Activated CD4-positive, alpha-beta T cell treated with anti-CD3 and anti-CD28 coated beads, Interleukin-2, amount 10 ng/mL, durations not matched to agents 7 days and 5 days (primary cell): Measurements from ENCODE around the gene EFNA3. TPM values are rescaled to one million over a fixed set of nuclear protein-coding genes. Genes with fewer than 3 reads are reported as not detected.

Source experiments
- CTCF ChIA-PET: fragments of 350-600 bp; sonication (Branson Sonifier 250); formaldehyde crosslinking; loops from one replicate; lab custom pipeline; 2021; ENCODE audit warnings: antibody characterized with exemption; lab: Charles Lee
- POLR2A ChIA-PET: fragments of 350-600 bp; sonication (Branson Sonifier 250); formaldehyde crosslinking; loops from one replicate; lab custom pipeline; 2021; ENCODE audit warnings: antibody characterized with exemption; lab: Charles Lee
- DNase-seq: peaks from one replicate; pipeline ENCODE4 v3.0.0-alpha.2; 2020
- H3K27ac Mint-ChIP-seq: one replicate; pipeline ENCODE4 v1.8.0; 2021; ENCODE audit warnings: mild to moderate bottlenecking, moderate library complexity, mixed read lengths
- H3K27me3 Mint-ChIP-seq: one replicate; pipeline ENCODE4 v1.8.0; 2021; ENCODE audit warnings: mixed read lengths
- H3K36me3 Mint-ChIP-seq: one replicate; pipeline ENCODE4 v1.8.0; 2021; ENCODE audit warnings: low read depth, mixed read lengths
- H3K4me1 Mint-ChIP-seq: one replicate; pipeline ENCODE4 v1.8.0; 2021; ENCODE audit warnings: mixed read lengths
- H3K4me3 Mint-ChIP-seq: one replicate; pipeline ENCODE4 v1.8.0; 2021; ENCODE audit warnings: mild to moderate bottlenecking, moderate library complexity, mixed read lengths
- H3K9me3 Mint-ChIP-seq: one replicate; pipeline ENCODE4 v1.8.0; 2021; ENCODE audit warnings: mixed read lengths
- total RNA-seq, 2 experiments: library from RNA; stranded (reverse); gene quantifications; one replicate each; pipeline ENCODE4 v1.2.3, GENCODE V29; 2021

Gene EFNA3
- total RNA-seq, 2 experiments from 2014 or later, result 2.3 to 2.7 TPM

DNA sequence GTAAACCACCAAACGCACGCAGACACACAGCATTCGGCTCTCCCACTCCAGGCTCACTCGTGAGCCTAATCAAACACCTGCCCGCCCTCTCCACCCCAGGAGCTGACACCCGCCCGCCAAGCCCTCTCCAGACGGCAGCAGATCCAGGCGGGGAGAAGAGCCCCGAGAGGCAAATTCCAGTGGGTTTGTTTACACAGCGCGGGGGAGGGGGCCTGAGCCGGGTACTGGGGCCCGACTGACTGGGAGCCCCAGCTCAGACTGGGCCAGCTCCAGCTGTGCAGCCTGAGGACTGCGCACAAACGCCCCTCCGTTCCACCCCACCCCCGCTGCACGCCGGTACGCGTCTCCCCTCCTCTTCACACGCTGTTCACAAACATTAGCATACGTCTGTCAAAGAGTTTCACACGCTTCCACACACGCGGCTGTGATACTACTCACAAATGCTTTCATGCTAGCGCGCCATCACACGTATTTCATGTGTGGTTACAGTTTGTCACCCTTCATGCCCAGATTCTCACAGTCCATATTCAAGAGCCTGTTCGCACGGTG is 48.0 kb downstream of the EFNA3 start:
- Mint-ChIP-seq H3K27me3 (peaks cover 52% of the 10 kb centered on the region), H3K9me3 (no peaks in the 10 kb centered on the region), H3K36me3 (no peaks in the 10 kb centered on the region), H3K4me1 (peaks cover 36% of the 10 kb centered on the region), H3K4me3 (peak overlapping the region; percentile 67), H3K27ac (no peak overlapping the region)
- POLR2A ChIA-PET, result no interaction called here
- CTCF ChIA-PET, result interaction anchor here (1.1 kb wide), 2 partner anchors 11 to 41 kb away, joined by 3 read pairs; no protein-coding TSS in a partner anchor
- peak; percentile 44 for DNase-seq

DNA sequence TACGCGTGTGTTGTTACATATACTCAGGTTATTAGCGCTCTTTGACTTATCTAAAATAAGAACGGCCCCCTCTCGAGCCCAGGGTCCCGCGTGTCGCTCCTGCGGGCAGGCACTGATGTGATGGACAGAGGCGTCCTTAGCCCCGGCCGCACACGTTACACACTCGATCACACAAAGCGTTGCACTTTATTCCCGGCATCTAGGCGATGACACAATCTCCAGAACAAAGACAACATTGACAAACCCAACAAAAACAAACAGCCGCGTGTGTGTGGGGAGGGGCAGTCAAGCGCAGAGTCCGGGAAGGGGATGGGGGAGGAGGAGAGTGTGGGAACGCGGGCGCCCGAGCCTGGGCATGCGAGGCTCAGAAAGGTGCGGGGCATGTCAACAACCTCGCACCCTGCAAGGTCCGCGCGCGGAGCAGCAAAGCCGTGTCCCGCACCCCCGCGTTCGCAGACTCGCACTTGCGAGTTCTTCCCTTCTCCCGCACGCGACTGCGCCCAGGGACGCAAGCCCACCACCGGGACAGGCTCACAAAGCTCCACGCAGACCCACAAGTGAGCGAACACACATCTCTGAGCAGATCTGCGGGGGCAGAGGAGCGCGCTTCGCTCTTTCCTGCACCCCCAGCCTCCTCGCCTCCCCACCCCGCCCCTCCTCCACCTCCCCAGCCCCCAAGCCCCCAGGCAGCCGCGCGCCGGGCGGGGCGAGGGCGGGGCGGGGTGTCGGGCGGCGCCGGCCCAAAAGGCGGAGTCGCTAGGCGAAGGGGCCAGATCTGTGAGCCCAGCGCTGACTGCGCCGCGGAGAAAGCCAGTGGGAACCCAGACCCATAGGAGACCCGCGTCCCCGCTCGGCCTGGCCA is 48.7 kb downstream of the EFNA3 start, which contains the start of gene EFNA1:
TSS of gene EFNA1 (plus strand) at position 772 of the 862 bp plus-strand sequence. CDS start 102 bp downstream, outside the sequence.
- Mint-ChIP-seq H3K27ac (peak within 1 kb of the TSS; percentile 77), H3K4me3 (peak within 1 kb of the TSS; percentile 67), H3K4me1 (peaks cover 39% of the 10 kb centered on the region), H3K36me3 (no peaks in the 10 kb centered on the region), H3K9me3 (no peaks in the 10 kb centered on the region), H3K27me3 (peaks cover 50% of the 10 kb centered on the region)
- ChIA-PET CTCF (interaction anchor here (0.9 to 1.1 kb wide), 3 partner anchors 9 to 46 kb away, joined by 3 read pairs; partner anchors contain the start of gene KRTCAP2), POLR2A (no interaction called here)
- DNase-seq, result peak; percentile 29

DNA sequence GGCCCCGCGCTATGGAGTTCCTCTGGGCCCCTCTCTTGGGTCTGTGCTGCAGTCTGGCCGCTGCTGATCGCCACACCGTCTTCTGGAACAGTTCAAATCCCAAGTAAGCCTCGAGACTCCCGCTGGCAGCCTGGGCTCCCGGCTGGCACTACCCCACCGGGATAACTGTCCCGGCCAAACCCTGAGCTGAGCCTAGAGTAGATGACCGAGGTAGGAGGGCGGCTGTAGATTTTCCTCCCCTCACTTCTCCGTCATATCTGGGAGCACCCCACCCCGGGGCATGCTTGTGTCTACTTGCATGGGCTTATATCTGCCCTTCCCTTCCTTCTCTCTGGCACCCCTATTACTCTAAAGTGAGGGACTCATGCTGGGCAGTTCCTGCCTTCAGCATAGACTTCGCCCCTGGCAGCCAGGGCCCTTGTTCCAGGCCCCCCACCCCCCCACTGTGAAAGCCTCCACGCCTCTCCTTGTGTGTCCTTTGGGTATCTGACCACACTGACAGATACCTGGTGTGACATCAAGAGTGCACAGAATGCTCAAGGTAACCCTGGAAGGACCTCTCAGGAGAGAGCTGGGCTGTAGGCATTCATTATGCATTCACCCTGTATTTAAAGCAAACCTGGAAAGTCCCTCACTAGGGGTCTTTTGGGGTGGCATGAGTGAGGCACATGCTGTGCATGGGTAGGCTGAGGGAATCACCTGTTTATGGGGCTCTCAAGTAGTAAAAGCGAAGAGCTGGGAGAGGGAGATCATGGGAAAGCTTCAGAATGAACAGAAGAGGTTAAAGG is 49.5 kb downstream of the EFNA3 start:
- Mint-ChIP-seq H3K4me3 (peak overlapping the region; percentile 60), H3K36me3 (no peaks in the 10 kb centered on the region), H3K27ac (no peak overlapping the region), H3K27me3 (peaks cover 46% of the 10 kb centered on the region), H3K9me3 (no peaks in the 10 kb centered on the region), H3K4me1 (peaks cover 40% of the 10 kb centered on the region)
- ChIA-PET POLR2A (no interaction called here), CTCF (interaction anchor here (0.6 to 2.4 kb wide), 5 partner anchors 8 to 357 kb away, joined by 3 to 10 read pairs (median 3); partner anchors contain the start of genes KRTCAP2 and TRIM46)
- DNase-seq, result no peak

DNA sequence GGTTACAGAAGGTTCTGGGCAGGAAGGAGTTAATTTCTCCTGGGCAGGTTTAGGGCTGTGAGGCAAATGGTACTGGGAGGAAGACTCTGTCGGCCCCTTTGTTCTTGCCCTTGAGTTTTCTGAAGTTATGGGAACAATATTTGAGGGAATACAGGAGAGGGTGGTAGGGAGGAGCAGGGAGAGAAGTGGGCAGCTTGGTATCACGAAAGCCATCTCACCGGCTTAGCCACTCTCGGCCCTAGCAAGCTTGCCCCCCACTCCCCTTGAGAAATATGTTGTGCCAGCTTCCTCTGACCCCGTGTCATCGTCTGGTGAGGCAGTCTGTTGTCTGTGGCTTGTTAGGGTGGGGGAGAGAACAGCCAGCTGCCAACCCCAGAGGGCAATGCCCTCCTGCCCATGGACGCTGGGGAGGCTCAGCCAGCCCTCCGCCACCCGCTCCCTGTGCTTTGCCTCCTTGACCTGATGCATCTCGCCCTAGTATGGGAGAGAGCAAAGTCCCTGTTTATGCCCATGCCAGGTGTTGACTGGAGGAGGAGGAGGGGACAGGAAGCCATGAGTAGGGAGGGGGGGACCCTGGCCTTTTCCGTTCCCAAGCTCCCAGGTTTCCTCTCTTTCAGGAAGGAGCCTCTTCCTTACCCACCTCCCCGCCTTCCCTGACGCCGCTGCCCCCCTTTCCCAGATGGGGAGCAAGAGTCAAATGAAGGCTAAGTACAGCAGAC is 50.3 kb downstream of the EFNA3 start:
- Mint-ChIP-seq H3K4me3 (peak overlapping the region; percentile 60), H3K27me3 (peaks cover 42% of the 10 kb centered on the region), H3K4me1 (peaks cover 42% of the 10 kb centered on the region), H3K9me3 (no peaks in the 10 kb centered on the region), H3K36me3 (no peaks in the 10 kb centered on the region), H3K27ac (peak overlapping the region; percentile 16)
- no peak for DNase-seq
- ChIA-PET POLR2A (no interaction called here), CTCF (interaction anchor here (0.6 to 4.0 kb wide), 6 partner anchors 11 to 356 kb away, joined by 3 to 19 read pairs (median 4); partner anchors contain the start of genes KRTCAP2 and TRIM46)

DNA sequence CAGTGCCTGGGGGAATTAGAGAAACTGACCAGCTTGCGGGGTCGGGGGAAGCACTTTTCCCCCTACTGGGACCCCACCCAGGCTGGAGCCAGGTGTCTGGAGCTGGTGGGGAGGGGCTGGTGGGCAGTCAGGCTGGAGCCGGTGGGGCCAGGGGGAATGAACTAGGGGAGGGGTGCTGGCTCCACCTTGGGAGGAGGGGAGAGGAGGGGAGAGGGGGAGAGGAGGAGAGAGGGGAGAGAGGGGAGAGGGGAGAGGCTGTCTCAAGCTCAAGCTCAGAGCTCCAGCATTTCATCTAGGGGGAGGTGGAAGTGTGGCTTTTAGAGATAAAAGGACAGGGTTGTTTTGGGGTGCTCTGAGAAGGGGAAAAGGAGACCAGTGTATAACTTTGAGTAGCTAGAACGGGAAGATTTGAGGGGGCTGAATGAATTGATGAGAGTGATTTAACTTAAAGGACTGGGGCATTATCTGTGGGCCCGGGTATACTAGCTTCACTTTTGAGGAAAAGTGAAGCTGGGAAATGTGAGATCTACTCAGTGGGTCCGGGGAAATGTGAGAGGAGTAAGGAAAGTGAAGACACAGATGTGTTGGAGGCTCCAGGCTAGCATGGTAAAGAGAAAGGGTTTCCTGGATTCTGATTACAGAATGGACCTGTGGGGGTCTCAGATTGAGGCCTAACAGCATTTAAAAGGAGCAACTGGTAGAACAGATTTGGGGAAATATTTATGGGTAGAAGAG is 51.8 kb downstream of the EFNA3 start:
- CTCF ChIA-PET, result interaction anchor here (0.6 to 4.0 kb wide), 7 partner anchors 12 to 374 kb away, joined by 3 to 19 read pairs (median 6); partner anchors contain the start of genes KRTCAP2 and TRIM46
- H3K27me3 Mint-ChIP-seq, result peaks cover 29% of the 10 kb centered on the region
- POLR2A ChIA-PET, result interaction anchor here (0.5 kb wide), 1 partner anchor 88 kb away, joined by 3 read pairs; no protein-coding TSS in a partner anchor
- DNase-seq, result no peak
- no peak overlapping the region for H3K4me3 Mint-ChIP-seq
- no peaks in the 10 kb centered on the region for H3K36me3 Mint-ChIP-seq
- no peaks in the 10 kb centered on the region for H3K9me3 Mint-ChIP-seq
- H3K27ac Mint-ChIP-seq, result no peak overlapping the region
- H3K4me1 Mint-ChIP-seq, result peaks cover 49% of the 10 kb centered on the region

DNA sequence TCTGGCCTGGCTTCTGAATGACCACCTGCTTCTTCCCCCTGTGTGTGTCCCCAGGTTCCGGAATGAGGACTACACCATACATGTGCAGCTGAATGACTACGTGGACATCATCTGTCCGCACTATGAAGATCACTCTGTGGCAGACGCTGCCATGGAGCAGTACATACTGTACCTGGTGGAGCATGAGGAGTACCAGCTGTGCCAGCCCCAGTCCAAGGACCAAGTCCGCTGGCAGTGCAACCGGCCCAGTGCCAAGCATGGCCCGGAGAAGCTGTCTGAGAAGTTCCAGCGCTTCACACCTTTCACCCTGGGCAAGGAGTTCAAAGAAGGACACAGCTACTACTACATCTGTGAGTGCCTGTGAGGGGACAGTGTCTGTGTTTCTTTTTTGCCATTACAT is 52.6 kb downstream of the EFNA3 start:
- ChIA-PET CTCF (interaction anchor here (0.8 to 4.0 kb wide), 8 partner anchors 8 to 46 kb away, joined by 3 to 19 read pairs (median 4); partner anchors contain the start of genes DPM3, KRTCAP2 and TRIM46), POLR2A (interaction anchor here (0.5 kb wide), 1 partner anchor 89 kb away, joined by 3 read pairs; no protein-coding TSS in a partner anchor)
- H3K27ac Mint-ChIP-seq, result peak overlapping the region; percentile 25
- H3K4me3 Mint-ChIP-seq, result no peak overlapping the region
- no peaks in the 10 kb centered on the region for H3K9me3 Mint-ChIP-seq
- peaks cover 25% of the 10 kb centered on the region for H3K27me3 Mint-ChIP-seq
- DNase-seq, result no peak
- H3K4me1 Mint-ChIP-seq, result peaks cover 48% of the 10 kb centered on the region
- H3K36me3 Mint-ChIP-seq, result peaks cover 2% of the 10 kb centered on the region

DNA sequence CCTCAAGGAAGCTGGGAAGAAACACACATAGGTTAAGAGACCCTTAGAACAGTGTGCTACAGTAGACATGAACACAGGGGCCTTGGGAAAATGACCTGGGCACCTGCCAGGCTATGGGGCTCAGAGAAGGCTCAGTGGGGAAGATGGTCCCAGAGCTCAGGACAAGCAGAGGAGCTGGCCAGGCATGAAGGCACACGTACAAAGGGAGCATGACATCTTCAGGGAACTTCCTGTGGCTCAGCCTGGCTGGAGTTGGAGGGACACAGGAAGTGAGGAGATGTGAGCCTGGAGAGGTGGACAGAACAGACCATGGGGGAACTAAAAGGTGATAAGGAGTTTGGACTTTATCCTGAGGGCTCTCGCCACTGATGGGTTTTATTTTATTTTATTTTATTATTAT is 53.2 kb downstream of the EFNA3 start:
- Mint-ChIP-seq H3K4me3 (no peak overlapping the region), H3K4me1 (peaks cover 48% of the 10 kb centered on the region), H3K36me3 (peaks cover 3% of the 10 kb centered on the region), H3K27me3 (peaks cover 21% of the 10 kb centered on the region), H3K9me3 (no peaks in the 10 kb centered on the region), H3K27ac (peak overlapping the region; percentile 25)
- no peak for DNase-seq
- ChIA-PET POLR2A (no interaction called here), CTCF (interaction anchor here (0.8 to 4.0 kb wide), 7 partner anchors 8 to 47 kb away, joined by 3 to 19 read pairs (median 6); partner anchors contain the start of genes DPM3, KRTCAP2 and TRIM46)

DNA sequence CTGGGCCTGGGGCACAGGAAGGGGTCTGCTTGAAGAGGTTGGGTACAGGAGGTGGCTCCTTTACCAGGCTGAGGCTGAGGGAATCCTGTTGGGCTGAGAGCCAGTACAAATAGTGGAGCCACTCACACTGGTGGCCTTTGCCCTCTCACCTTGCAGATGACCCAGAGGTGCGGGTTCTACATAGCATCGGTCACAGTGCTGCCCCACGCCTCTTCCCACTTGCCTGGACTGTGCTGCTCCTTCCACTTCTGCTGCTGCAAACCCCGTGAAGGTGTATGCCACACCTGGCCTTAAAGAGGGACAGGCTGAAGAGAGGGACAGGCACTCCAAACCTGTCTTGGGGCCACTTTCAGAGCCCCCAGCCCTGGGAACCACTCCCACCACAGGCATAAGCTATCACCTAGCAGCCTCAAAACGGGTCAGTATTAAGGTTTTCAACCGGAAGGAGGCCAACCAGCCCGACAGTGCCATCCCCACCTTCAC is 55.2 kb downstream of the EFNA3 start:
- POLR2A ChIA-PET, result no interaction called here
- DNase-seq, result no peak
- Mint-ChIP-seq H3K4me3 (peak overlapping the region; percentile 15), H3K9me3 (no peaks in the 10 kb centered on the region), H3K36me3 (peaks cover 16% of the 10 kb centered on the region), H3K27ac (no peak overlapping the region), H3K4me1 (peaks cover 51% of the 10 kb centered on the region), H3K27me3 (peaks cover 3% of the 10 kb centered on the region)
- CTCF ChIA-PET, result interaction anchor here (1.0 to 1.8 kb wide), 2 partner anchors 34 to 49 kb away, joined by 3 to 5 read pairs; no protein-coding TSS in a partner anchor

DNA sequence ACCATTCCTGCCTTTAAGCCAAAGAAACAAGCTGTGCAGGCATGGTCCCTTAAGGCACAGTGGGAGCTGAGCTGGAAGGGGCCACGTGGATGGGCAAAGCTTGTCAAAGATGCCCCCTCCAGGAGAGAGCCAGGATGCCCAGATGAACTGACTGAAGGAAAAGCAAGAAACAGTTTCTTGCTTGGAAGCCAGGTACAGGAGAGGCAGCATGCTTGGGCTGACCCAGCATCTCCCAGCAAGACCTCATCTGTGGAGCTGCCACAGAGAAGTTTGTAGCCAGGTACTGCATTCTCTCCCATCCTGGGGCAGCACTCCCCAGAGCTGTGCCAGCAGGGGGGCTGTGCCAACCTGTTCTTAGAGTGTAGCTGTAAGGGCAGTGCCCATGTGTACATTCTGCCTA is 55.7 kb downstream of the EFNA3 start:
- Mint-ChIP-seq H3K27ac (peak overlapping the region; percentile 98), H3K36me3 (peaks cover 19% of the 10 kb centered on the region)

DNA sequence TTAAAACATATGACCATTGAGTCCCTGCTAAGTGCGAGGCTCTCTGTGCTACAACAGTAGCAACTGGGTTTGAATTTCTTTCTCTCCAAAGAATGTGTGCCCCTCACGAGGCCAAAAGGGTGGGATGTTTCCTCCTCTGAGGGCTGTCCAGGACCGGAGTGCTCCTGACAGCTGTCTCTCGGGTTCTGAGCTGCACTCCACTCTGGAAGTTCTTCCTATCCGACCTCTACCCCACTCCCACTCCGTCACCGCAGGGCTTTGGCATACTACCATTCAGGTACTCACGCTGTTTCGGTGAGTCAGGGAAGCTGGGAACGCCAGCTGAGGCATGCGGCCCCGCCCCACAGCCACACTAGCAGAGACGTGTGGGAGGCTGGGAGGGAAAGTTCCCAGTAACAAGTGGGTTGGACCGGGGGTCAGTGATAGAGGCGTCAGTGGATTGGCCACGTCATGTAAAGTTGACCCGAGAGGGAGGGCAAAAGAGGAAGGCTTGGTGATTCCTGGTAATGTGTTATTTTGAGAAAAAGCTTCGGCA is 56.3 kb downstream of the EFNA3 start:
- CTCF ChIA-PET, result interaction anchor here (0.6 to 1.8 kb wide), 8 partner anchors 25 to 67 kb away, joined by 3 to 12 read pairs (median 3); partner anchors contain the start of gene KRTCAP2
- Mint-ChIP-seq H3K9me3 (no peaks in the 10 kb centered on the region), H3K27ac (peak overlapping the region; percentile 98), H3K27me3 (no peaks in the 10 kb centered on the region), H3K4me1 (peaks cover 48% of the 10 kb centered on the region), H3K4me3 (peak overlapping the region; percentile 98), H3K36me3 (peaks cover 21% of the 10 kb centered on the region)
- POLR2A ChIA-PET, result no interaction called here
- peak; percentile 23 for DNase-seq

More for the DNA sequence above, 55.7 kb downstream of the EFNA3 start:
- DNase-seq, result no peak
- ChIA-PET POLR2A (no interaction called here), CTCF (interaction anchor here (1.0 to 1.8 kb wide), 5 partner anchors 34 to 49 kb away, joined by 3 to 7 read pairs (median 4); no protein-coding TSS in a partner anchor)
- no peaks in the 10 kb centered on the region for H3K9me3 Mint-ChIP-seq
- peak overlapping the region; percentile 98 for H3K4me3 Mint-ChIP-seq
- H3K4me1 Mint-ChIP-seq, result peaks cover 49% of the 10 kb centered on the region
- H3K27me3 Mint-ChIP-seq, result no peaks in the 10 kb centered on the region
